GM20000 (cell line): ENCODE measurements around the gene PIPOX.

ENCODE experiments used
- DNase-seq: peaks from one replicate; pipeline ENCODE4 v3.0.0; 2012; ENCODE audit warnings: low spot score
- TF ChIP-seq, protein P1 (sequence below): IDR thresholded peaks from 2 replicates; pipeline ENCODE4 v1.5.1; 2012; ENCODE audit warnings: mild to moderate bottlenecking, control low read depth; ENCODE audit errors: extremely low read depth, missing control alignments

Gene PIPOX

DNA sequence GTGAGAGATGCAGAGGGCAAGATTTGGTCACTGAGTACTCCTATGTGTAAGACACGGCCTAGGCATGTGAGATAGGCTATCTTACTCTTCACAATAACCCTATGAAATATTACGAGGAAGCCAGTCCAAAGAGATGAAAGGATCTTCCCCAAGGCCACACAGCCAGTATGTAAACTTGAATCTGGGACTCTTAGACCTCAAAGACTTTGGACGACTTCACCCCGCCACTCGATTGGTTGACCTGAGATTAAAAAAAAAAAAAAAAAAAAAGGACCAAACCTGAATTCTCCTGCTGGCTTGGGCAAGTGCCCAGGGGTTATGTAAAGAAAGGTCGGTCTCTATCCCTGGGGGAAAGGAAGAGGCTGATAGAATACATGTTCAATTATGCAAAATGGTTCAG lies 33.1 kb downstream of the PIPOX start:
- DNase-seq: no peak
- TF ChIP-seq, protein P1, sequence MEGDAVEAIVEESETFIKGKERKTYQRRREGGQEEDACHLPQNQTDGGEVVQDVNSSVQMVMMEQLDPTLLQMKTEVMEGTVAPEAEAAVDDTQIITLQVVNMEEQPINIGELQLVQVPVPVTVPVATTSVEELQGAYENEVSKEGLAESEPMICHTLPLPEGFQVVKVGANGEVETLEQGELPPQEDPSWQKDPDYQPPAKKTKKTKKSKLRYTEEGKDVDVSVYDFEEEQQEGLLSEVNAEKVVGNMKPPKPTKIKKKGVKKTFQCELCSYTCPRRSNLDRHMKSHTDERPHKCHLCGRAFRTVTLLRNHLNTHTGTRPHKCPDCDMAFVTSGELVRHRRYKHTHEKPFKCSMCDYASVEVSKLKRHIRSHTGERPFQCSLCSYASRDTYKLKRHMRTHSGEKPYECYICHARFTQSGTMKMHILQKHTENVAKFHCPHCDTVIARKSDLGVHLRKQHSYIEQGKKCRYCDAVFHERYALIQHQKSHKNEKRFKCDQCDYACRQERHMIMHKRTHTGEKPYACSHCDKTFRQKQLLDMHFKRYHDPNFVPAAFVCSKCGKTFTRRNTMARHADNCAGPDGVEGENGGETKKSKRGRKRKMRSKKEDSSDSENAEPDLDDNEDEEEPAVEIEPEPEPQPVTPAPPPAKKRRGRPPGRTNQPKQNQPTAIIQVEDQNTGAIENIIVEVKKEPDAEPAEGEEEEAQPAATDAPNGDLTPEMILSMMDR: no peak

DNA sequence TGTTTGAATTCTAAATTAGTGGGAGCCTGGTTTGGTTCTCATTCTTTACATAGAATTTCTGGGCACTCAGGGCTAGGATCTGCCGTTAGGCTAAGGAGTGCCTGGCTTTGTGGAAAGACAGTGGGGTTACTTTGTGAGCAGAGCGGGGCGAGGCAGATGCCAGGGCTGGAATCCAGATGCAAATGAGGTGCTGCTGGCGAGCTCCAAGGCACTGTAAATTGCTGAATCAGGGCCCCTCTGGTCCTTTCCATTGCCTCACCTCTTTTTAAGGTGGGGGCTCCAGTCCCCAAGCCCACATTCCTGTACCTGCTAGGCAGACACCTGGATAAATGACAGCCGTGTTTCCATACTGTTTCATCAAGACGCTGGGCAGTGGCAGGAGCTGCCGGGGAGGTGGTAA lies 33.8 kb downstream of the PIPOX start:
- TF ChIP-seq, protein P1: no peak
- DNase-seq: no peak

DNA sequence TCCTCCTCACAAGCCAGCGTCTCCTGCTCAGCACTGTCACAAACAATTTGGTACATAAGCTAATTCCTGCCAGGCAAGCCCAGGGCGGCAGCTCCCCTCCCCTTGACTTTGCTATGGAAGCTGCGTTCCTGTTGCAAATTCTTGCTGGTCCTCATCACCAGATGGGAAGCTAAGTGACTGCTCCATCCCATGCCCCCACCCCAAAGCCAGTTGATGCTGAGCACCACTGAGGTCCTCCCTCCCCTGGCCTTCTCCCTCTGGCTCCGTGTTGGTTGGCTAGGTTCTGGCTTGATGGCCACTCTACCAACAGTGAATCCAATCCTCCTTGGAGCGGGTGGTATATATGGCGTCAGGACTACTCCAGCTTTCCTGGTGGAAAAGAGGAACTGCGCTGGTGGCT lies 34.4 kb downstream of the PIPOX start:
- TF ChIP-seq, protein P1: no peak
- DNase-seq: no peak

DNA sequence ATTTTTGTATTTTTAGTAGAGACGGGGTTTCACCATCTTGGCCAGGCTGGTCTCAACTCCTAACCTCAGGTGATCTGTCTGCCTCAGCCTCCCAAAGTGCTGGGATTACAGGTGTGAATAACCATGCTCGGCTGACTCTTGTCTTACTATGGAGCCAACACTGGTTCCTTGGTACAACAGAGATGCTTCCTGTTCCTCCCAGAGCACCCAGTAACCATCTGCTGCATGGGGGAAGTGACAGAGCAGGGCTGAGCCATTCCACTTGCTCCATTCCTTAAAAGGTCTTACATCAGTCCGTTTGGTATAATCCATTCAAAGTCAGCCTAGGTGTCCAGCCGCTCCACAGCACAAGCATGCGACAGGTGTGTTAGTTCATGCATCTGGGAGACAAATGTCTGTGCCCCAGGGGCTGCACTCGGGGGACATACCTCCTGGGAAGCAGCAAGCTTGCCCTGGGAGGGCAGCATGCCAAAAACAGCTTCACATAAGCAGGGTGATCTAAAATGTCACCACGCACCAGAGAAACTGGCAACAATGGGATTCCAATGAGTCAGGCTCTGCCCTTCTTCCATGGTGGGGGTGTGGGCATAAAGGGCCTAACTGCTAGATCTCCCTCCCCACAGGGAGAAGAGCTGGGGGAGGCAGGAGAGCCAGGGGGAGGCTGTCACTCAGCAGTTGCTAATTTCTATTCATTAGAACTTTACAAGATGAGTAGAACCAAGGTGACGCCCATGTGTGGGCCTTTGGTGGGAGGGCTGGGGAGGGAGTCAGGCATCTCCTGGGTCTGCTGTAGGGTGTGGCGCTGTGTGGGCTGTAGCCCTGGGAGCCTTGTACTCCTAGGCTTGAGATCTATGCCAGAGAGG lies 35.5 kb downstream of the PIPOX start:
- DNase-seq: no peak
- TF ChIP-seq, protein P1: no peak

DNA sequence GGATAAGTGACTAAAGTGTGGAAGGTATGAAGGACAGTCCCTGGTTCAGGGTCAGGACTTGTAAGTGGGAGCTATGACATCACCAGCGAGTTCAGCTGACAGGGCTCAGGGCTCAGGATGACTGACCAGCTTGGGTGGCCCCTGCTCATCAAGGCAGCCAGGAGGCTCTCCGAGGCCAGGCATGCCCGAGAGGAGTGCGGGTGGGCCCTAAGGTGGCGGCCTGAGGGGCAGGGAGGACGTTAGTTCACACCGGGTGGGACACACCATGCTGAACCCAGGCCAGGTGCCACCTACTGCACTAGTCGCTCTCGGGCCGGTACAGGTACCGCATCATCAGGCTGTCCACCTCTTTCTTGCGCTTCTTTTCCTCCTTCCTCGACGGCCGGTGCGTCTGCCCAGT lies 36.5 kb downstream of the PIPOX start:
- no peak for DNase-seq
- TF ChIP-seq, protein P1: no peak

DNA sequence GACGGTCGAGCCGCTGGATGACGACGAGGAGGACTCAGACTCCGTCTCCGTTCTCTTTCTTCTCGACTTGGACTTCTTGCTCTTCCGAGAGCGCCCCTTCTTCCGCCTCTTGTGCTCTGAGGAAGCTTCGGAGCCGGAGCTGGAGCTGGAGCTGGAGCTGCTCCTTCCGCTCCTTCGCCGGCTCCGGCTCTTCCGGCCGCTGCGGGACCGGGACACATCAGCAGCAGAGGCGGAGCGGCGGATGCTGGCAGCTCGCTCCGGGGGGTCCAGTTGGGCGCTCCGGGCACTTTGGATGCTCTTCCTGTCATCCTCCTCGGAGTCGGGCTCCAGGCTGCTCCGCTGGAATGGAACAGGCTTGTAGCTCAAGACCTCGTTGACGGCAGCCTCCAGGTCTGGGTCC lies 36.9 kb downstream of the PIPOX start:
- TF ChIP-seq, protein P1: no peak
- DNase-seq: no peak

DNA sequence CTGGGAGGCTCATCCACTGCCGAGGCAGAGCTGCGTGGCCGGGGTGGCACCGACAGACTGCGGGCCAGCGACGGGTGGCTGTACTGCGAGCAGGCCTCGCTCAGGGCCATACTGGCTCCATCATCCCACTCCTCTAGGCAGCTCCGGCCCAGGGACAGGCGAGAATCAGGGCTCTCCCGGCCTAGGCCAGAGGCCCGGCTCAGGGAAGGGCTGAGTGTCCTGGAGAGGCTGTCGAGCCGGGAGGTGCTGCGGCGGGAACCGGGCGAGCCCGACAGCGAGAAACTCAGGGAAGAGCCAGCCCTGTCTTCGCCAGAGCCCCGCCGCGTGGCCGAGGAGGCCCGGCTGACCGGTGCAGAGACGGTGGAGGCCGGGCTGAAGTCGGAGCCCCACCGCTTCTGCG lies 37.4 kb downstream of the PIPOX start:
- TF ChIP-seq, protein P1: no peak
- DNase-seq: no peak
